ENCODE results near the gene MAML3. TPM values are rescaled to one million over a fixed set of nuclear protein-coding genes. Genes with fewer than 3 reads are reported as not detected.
A peak's percentile ranks its signal among the peaks of the same experiment; 100 is the strongest.

Gene MAML3
- total RNA-seq, 5 donors from 2014 or later (not counting 1 experiment from before 2014, with no cell fraction given) = 2.0 to 3.4 (median 2.7) TPM

- Mint-ChIP-seq H3K9me3 (no peaks in the 10 kb centered on the region), H3K36me3 (no peaks in the 10 kb centered on the region), H3K27me3 (no peaks in the 10 kb centered on the region), H3K4me3 (no peak overlapping the region), H3K27ac (peak overlapping the region; percentile 17), H3K4me1 (peaks cover 74 to 88% (median 83%) of the 10 kb centered on the region in 3 donors)
- no peak overlapping the region for H3K4me3 ChIP-seq (ENCODE audit: control insufficient read depth in 1 of 2, extremely low read depth in 1 of 2, low read length in 1 of 2)
- ChIA-PET CTCF (interaction anchor here (0.6 to 1.3 kb wide), 2 partner anchors 49 to 52 kb away, joined by 3 to 5 read pairs; no protein-coding TSS in a partner anchor), POLR2A (interaction anchor here in 1 of 2 donors (0.6 kb wide), 1 partner anchor 50 kb away, joined by 3 read pairs; no protein-coding TSS in a partner anchor)
- no peaks in the 10 kb centered on the region for H3K9me3 ChIP-seq
- no peak for ATAC-seq (replicated peaks in 1 of 4)
- WGBS (ENCODE audit: insufficient coverage) = 95% methylated on average over 5 of the region's 7 CpGs
- no peak overlapping the region for H3K27ac ChIP-seq (ENCODE audit: low read length)
- H3K36me3 ChIP-seq (ENCODE audit: control insufficient read depth in 2 of 2, extremely low read depth in 1 of 2, insufficient read depth in 1 of 2, low read length in 1 of 2) = no peaks in the 10 kb centered on the region
- no peak for DNase-seq
- peaks cover 36 to 57% of the 10 kb centered on the region in 2 experiments for H3K4me1 ChIP-seq (ENCODE audit: control insufficient read depth in 1 of 2, extremely low read depth in 1 of 2, insufficient read depth in 2 of 2, low read length in 2 of 2)
- no peaks in the 10 kb centered on the region for H3K27me3 ChIP-seq (replicated peaks in 1 of 2; ENCODE audit: control insufficient read depth in 2 of 2, extremely low read depth in 1 of 2, insufficient read depth in 2 of 2, low read length in 1 of 2)
These were observed 55.4 kb downstream of the MAML3 start for GRCh38 chr4:140098455-140099160.

DNA sequence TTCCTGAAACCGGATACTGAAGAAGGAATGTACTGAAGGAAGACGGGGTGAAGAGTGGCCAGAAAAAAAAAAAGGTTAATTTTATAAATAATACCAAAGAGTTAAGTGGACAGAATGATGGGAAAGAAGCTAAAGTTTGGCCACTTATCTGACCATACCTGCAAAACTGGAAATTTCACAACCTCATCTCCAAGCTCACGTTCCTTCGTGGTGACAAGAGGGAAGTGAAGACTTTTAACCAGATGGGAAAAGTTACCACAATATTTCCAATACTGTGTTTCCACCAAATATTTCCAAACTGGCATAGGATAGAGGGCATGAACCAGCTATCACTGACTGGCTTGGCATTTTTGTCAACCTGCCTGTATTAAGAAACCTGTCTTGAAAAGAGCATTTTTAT lies 56.4 kb downstream of the MAML3 start:
- Mint-ChIP-seq H3K4me3 (no peak overlapping the region), H3K4me1 (peaks cover 73 to 85% (median 78%) of the 10 kb centered on the region in 3 donors), H3K27ac (no peak overlapping the region), H3K36me3 (no peaks in the 10 kb centered on the region), H3K27me3 (no peaks in the 10 kb centered on the region), H3K9me3 (no peaks in the 10 kb centered on the region)
- Histone ChIP-seq H3K4me1 (ENCODE audit: control insufficient read depth in 1 of 2, extremely low read depth in 1 of 2, insufficient read depth in 2 of 2, low read length in 2 of 2) (peaks cover 37 to 63% of the 10 kb centered on the region in 2 experiments), H3K4me3 (ENCODE audit: control insufficient read depth in 1 of 2, extremely low read depth in 1 of 2, low read length in 1 of 2) (no peak overlapping the region), H3K36me3 (ENCODE audit: control insufficient read depth in 2 of 2, extremely low read depth in 1 of 2, insufficient read depth in 1 of 2, low read length in 1 of 2) (no peaks in the 10 kb centered on the region), H3K27me3 (replicated peaks in 1 of 2; ENCODE audit: control insufficient read depth in 2 of 2, extremely low read depth in 1 of 2, insufficient read depth in 2 of 2, low read length in 1 of 2) (no peaks in the 10 kb centered on the region), H3K9me3 (no peaks in the 10 kb centered on the region), H3K27ac (ENCODE audit: low read length) (no peak overlapping the region)
- WGBS (ENCODE audit: insufficient coverage) = no CpG with 5 or more reads among the region's 4 CpGs
- ChIA-PET POLR2A (interaction anchor here in 1 of 2 donors (0.6 kb wide), 1 partner anchor 25 kb away, joined by 4 read pairs; no protein-coding TSS in a partner anchor), CTCF (interaction anchor here (0.8 to 1.3 kb wide), 3 partner anchors 19 to 55 kb away, joined by 3 to 4 read pairs (median 3); no protein-coding TSS in a partner anchor)
- DNase-seq (no peak), ATAC-seq (replicated peaks in 1 of 4) (no peak)

GRCh38 chr4:140096921-140097320 lies 57.1 kb downstream of the MAML3 start:
- H3K4me3 ChIP-seq (ENCODE audit: control insufficient read depth in 1 of 2, extremely low read depth in 1 of 2, low read length in 1 of 2) = no peak overlapping the region
- no peaks in the 10 kb centered on the region for H3K9me3 ChIP-seq
- H3K4me1 Mint-ChIP-seq = peaks cover 75 to 85% (median 78%) of the 10 kb centered on the region in 3 donors
- no peaks in the 10 kb centered on the region for H3K36me3 Mint-ChIP-seq
- H3K27me3 Mint-ChIP-seq = no peaks in the 10 kb centered on the region
- H3K27ac ChIP-seq (ENCODE audit: low read length) = no peak overlapping the region
- DNase-seq (no peak), ATAC-seq (replicated peaks in 1 of 4) (no peak)
- no peaks in the 10 kb centered on the region for H3K27me3 ChIP-seq (replicated peaks in 1 of 2; ENCODE audit: control insufficient read depth in 2 of 2, extremely low read depth in 1 of 2, insufficient read depth in 2 of 2, low read length in 1 of 2)
- peak overlapping the region in 1 of 3 donors; percentile 93 for H3K4me3 Mint-ChIP-seq
- peaks cover 41 to 67% of the 10 kb centered on the region in 2 experiments for H3K4me1 ChIP-seq (ENCODE audit: control insufficient read depth in 1 of 2, extremely low read depth in 1 of 2, insufficient read depth in 2 of 2, low read length in 2 of 2)
- H3K9me3 Mint-ChIP-seq = no peaks in the 10 kb centered on the region
- ChIA-PET POLR2A (interaction anchor here in 1 of 2 donors (0.6 kb wide), 1 partner anchor 25 kb away, joined by 4 read pairs; no protein-coding TSS in a partner anchor), CTCF (interaction anchor here in 1 of 2 donors (0.8 to 1.4 kb wide), 3 partner anchors 20 to 85 kb away, joined by 3 to 5 read pairs (median 3); no protein-coding TSS in a partner anchor)
- no peaks in the 10 kb centered on the region for H3K36me3 ChIP-seq (ENCODE audit: control insufficient read depth in 2 of 2, extremely low read depth in 1 of 2, insufficient read depth in 1 of 2, low read length in 1 of 2)
- H3K27ac Mint-ChIP-seq = peak overlapping the region; percentile 85 to 95
- WGBS (ENCODE audit: insufficient coverage) = no CpG with 5 or more reads among the region's 2 CpGs

DNA sequence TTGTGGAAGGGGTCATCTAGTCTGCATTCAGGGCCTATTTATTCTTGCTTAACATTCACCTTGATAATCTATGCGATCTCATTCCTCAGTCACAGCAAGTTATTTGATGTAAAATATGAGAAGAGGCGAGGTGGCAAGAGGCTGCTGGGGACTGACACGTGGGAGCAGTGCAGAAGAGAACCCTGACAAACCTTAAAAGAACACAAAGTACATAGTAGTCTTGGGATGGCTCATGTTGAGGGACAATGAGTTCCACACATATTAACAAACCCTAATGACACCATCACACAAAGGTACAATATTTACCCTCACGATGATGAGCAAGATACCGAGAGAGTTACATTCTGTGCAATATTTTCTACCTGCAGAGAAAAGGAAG lies 57.5 kb downstream of the MAML3 start:
- Mint-ChIP-seq H3K36me3 (no peaks in the 10 kb centered on the region), H3K9me3 (no peaks in the 10 kb centered on the region), H3K4me1 (peaks cover 75 to 84% (median 78%) of the 10 kb centered on the region in 3 donors), H3K4me3 (peak overlapping the region; percentile 72 to 93 (median 72)), H3K27me3 (no peaks in the 10 kb centered on the region), H3K27ac (peak overlapping the region; percentile 85 to 95)
- Histone ChIP-seq H3K27ac (ENCODE audit: low read length) (peak overlapping the region; percentile 53), H3K27me3 (replicated peaks in 1 of 2; ENCODE audit: control insufficient read depth in 2 of 2, extremely low read depth in 1 of 2, insufficient read depth in 2 of 2, low read length in 1 of 2) (no peaks in the 10 kb centered on the region), H3K4me3 (ENCODE audit: control insufficient read depth in 1 of 2, extremely low read depth in 1 of 2, low read length in 1 of 2) (peak overlapping the region in 1 of 2 donors; percentile 19), H3K9me3 (no peaks in the 10 kb centered on the region), H3K36me3 (ENCODE audit: control insufficient read depth in 2 of 2, extremely low read depth in 1 of 2, insufficient read depth in 1 of 2, low read length in 1 of 2) (no peaks in the 10 kb centered on the region), H3K4me1 (ENCODE audit: control insufficient read depth in 1 of 2, extremely low read depth in 1 of 2, insufficient read depth in 2 of 2, low read length in 2 of 2) (peaks cover 41 to 69% of the 10 kb centered on the region in 2 experiments)
- no CpG with 5 or more reads among the region's 5 CpGs for WGBS (ENCODE audit: insufficient coverage)
- POLR2A ChIA-PET = interaction anchor here (0.9 to 1.1 kb wide), 3 partner anchors 54 to 56 kb away, joined by 3 read pairs; no protein-coding TSS in a partner anchor
- CTCF ChIA-PET = interaction anchor here in 1 of 2 donors (0.6 to 2.0 kb wide), 5 partner anchors 26 to 277 kb away, joined by 3 to 5 read pairs (median 3); partner anchors contain the start of gene SCOC
- peak in 2 of 4 experiments; percentile 2 to 13 for ATAC-seq (replicated peaks in 1 of 4)
- DNase-seq = peak in 1 of 35 experiments; percentile 16

GRCh38 chr4:140095694-140096482 lies 58.1 kb downstream of the MAML3 start:
- ATAC-seq (replicated peaks in 1 of 4) (peak; percentile 63 to 79 (median 72)), DNase-seq (peak in 31 of 35 experiments; percentile 12 to 85 (median 49))
- peak overlapping the region; percentile 19 to 26 for H3K4me3 ChIP-seq (ENCODE audit: control insufficient read depth in 1 of 2, extremely low read depth in 1 of 2, low read length in 1 of 2)
- no peaks in the 10 kb centered on the region for H3K27me3 Mint-ChIP-seq
- H3K27me3 ChIP-seq (replicated peaks in 1 of 2; ENCODE audit: control insufficient read depth in 2 of 2, extremely low read depth in 1 of 2, insufficient read depth in 2 of 2, low read length in 1 of 2) = no peaks in the 10 kb centered on the region
- peak overlapping the region; percentile 85 to 95 for H3K27ac Mint-ChIP-seq
- H3K4me1 ChIP-seq (ENCODE audit: control insufficient read depth in 1 of 2, extremely low read depth in 1 of 2, insufficient read depth in 2 of 2, low read length in 2 of 2) = peaks cover 40 to 69% of the 10 kb centered on the region in 2 experiments
- H3K4me3 Mint-ChIP-seq = peak overlapping the region; percentile 72 to 93 (median 72)
- H3K36me3 ChIP-seq (ENCODE audit: control insufficient read depth in 2 of 2, extremely low read depth in 1 of 2, insufficient read depth in 1 of 2, low read length in 1 of 2) = no peaks in the 10 kb centered on the region
- H3K9me3 ChIP-seq = no peaks in the 10 kb centered on the region
- H3K4me1 Mint-ChIP-seq = peaks cover 74 to 80% (median 76%) of the 10 kb centered on the region in 3 donors
- 3% methylated on average over 3 of the region's 9 CpGs for WGBS (ENCODE audit: insufficient coverage)
- no peaks in the 10 kb centered on the region for H3K9me3 Mint-ChIP-seq
- CTCF ChIA-PET = interaction anchor here (0.6 to 2.0 kb wide), 10 partner anchors 24 to 277 kb away, joined by 3 to 5 read pairs (median 3); partner anchors contain the start of gene SCOC (in 1 of the 2)
- no peaks in the 10 kb centered on the region for H3K36me3 Mint-ChIP-seq
- H3K27ac ChIP-seq (ENCODE audit: low read length) = peak overlapping the region; percentile 53
- POLR2A ChIA-PET = interaction anchor here (0.9 to 1.1 kb wide), 3 partner anchors 54 to 57 kb away, joined by 3 read pairs; no protein-coding TSS in a partner anchor

Data from T-cell (primary cell).